Raji (cell line): Measurements from ENCODE around the gene TMEM147.

Experiments used
- POLR2A ChIP-seq: IDR thresholded peaks from 2 replicates; pipeline ENCODE4 v1.6.1; 2011; ENCODE audit warnings: low read depth, low read length, control low read depth; ENCODE audit not compliant: insufficient read depth

TMEM147 gene

GRCh38 chr19:35552534-35553384, 7.3 kb downstream of the TMEM147 start:
- no peak for TF ChIP-seq POLR2A

GRCh38 chr19:35553385-35554000, 8.1 kb downstream of the TMEM147 start:
- no peak for TF ChIP-seq POLR2A

DNA sequence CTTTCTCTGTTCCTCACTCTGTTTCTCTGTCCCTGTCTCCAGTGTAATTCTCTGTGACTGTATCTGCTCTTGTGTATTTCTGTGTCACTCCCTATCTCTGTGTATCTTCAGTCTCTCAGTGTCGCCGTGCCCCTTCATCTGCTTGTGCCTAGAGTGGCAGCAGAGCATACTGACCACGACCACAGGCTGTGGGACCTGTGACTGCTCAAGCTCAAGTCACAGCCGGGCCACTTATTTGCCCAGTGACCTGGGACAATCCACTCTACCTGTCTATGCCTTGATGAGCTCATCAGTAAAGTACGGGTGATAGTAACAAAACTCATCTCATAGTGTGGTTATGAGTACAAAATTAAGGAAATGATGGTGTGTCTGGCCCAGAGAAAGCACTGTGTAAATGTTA, 8.7 kb downstream of the TMEM147 start:
- no peak for TF ChIP-seq POLR2A

DNA sequence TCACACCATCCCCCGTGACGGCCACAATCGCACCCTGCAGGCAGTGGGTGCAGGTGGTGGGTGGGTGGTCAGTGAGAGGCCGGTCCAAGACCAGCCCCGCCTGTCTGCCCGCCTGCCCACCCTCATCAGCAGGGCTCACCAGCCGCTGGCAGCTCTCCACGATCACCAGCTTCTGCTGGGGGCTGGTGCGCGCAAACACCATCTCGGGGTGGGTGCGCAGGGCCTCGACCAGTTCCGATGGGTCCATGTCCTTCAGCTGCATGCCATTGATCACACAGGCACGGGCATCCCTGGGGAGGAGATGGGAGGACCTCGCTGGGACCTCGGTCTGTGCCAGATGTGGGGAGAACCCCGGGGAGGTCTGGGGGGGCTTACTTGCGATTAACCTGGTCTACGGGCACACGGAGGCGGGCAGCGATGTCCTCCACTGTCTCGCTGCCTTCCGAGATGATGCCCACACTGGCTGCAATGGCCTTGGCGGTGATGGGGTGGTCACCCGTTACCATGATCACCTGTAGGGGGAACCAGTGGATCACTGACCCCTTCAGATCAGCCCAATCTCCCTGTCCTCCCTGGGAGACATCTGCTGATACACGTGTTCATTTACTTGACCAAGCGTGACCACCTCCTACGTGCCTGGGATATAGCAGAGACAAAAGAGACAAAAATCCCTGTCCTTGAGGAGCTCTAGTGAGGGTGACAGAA, 10.0 kb downstream of the TMEM147 start:
- TF ChIP-seq POLR2A: no peak

- no peak for TF ChIP-seq POLR2A
These were observed 10.7 kb downstream of the TMEM147 start for GRCh38 chr19:35556025-35556590.

DNA sequence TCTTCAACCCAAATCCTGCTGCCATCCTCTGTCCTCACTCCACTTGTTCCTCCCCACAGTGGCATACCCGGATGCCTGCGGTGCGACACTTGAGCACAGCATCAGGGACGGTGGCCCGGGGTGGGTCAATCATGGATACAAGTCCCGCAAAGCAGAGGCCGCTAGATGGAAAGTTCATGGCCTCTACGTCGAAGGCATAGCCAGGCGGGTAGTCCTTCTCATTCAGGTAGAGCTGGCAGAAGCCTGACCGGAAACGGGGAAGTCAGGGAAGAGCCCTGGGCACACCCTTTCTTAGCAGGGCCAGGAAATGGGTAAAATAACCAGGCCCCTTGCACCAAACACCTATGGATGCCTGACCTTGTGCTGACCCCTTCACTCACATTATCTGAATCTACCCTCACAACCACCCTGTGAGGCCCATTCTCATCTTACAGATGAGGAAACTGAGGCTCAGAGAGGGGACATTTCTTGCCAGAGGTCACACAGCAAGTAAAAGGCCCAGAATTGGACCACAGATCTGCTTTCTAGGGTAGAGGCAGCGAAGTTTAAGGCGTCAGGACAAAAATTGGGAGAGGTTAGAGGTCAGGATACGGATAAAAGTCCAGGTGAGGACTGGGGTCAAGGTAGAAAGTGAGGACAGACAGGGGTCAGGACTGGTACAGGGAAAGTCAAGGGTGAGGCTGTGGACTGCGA, 11.6 kb downstream of the TMEM147 start:
- TF ChIP-seq POLR2A: no peak

DNA sequence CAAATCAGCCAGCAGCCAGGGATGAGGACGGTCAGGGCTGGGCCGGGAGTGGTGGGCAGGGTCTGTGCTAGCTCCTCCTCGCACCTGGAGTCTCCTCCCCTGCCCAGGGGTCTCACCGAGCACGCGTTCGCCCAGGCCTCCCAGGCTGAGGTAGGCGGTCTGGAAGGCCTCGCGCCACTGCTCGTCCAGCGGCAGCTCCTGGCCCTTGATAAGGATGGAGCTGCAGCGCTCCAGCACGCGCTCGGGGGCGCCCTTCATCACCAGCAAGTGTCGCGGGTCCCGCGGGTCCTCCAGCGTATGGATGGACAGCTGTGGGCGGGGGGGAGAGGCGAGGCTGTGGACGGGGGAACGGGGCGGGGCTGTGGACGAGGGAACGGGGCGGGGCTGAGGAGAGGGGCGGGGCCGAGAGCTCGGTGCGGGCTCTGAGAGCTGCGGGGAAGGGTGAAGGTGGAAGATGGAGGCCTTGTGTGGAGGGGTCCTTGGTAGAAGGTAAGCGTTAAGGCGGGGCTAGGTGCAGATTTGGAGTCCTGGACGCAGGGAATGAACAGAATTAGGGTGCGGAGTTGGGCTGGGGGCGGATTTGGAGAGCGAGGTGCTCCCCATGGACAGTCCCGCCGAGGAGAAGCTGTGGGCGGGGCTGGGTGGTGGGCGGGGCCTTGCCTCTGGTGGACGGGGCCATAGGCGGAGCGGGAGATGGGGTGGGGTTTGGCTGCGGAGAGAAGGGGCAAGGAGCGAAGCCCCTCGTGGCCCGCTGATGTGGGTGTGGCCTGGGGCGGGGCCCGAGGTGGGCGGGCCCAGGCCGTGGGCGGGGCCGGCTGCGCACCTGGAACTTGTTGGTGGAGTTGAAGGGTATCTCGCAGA, 12.3 kb downstream of the TMEM147 start:
- no peak for TF ChIP-seq POLR2A

- no peak for TF ChIP-seq POLR2A
These were observed 13.2 kb downstream of the TMEM147 start for GRCh38 chr19:35558400-35559280.

GRCh38 chr19:35559281-35559659, 13.8 kb downstream of the TMEM147 start:
- no peak for TF ChIP-seq POLR2A

DNA sequence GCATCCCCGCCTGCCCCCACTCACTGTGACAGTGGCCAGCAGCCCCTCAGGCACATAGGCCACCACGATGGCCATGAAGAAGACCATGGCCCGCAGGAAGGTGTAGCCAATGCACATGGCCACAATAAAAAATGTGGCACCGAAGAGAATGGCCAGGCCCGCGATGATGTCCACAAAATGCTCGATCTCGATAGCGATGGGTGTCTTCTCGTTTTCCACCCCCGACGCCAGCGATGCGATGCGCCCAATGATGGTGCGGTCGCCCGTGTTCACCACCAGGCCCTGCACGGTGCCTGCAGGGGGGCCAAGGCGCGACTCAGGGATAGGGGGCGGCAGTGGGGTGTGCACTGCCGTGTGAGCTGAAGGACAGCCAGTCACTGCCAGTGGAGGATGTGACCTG, 14.4 kb downstream of the TMEM147 start:
- TF ChIP-seq POLR2A: no peak

- no peak for TF ChIP-seq POLR2A
These were observed 14.8 kb downstream of the TMEM147 start for GRCh38 chr19:35560271-35560670.

GRCh38 chr19:35560677-35561076, 15.3 kb downstream of the TMEM147 start:
- TF ChIP-seq POLR2A: no peak

- TF ChIP-seq POLR2A: no peak
These were observed 16.0 kb downstream of the TMEM147 start for GRCh38 chr19:35561436-35561835.
